ENCODE results near the gene AKR7A3.

DNA sequence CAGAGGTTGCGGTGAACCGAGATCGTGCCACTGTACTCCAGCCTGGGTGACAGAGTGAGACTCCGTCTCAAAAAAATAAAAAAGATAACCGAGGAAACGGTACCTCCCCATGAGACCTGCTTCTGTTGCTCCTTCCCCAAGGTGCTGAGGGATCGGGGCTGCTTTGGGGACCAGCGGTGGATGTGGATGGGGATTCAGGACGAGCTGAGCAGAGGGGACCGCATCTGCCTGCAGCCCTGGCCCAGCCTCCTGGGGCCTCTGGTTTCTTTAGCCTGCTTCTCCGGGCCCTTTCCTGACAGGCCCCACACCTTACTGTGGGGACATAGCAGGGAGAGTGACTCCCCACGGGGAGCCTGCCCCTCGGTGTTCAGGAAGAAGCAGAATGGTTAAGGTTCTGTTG lies 40.6 kb upstream of the AKR7A3 start:
- TF ChIP-seq, protein P1, sequence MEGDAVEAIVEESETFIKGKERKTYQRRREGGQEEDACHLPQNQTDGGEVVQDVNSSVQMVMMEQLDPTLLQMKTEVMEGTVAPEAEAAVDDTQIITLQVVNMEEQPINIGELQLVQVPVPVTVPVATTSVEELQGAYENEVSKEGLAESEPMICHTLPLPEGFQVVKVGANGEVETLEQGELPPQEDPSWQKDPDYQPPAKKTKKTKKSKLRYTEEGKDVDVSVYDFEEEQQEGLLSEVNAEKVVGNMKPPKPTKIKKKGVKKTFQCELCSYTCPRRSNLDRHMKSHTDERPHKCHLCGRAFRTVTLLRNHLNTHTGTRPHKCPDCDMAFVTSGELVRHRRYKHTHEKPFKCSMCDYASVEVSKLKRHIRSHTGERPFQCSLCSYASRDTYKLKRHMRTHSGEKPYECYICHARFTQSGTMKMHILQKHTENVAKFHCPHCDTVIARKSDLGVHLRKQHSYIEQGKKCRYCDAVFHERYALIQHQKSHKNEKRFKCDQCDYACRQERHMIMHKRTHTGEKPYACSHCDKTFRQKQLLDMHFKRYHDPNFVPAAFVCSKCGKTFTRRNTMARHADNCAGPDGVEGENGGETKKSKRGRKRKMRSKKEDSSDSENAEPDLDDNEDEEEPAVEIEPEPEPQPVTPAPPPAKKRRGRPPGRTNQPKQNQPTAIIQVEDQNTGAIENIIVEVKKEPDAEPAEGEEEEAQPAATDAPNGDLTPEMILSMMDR (IDR thresholded peaks at IDR 0.05; ENCODE audit: insufficient read depth, low read depth, low read length), result no peak
- no peak for TF ChIP-seq EZH2 (IDR thresholded peaks at IDR 0.05; ENCODE audit: insufficient read depth, low read length)

Measured in astrocyte (in vitro differentiated cells and primary cell).